Left lobe of liver (tissue), 1 donor: ENCODE data around the gene PPFIBP1. TPM values are rescaled to one million over a fixed set of nuclear protein-coding genes. Genes with fewer than 3 reads are reported as not detected.

Experiments
- total RNA-seq: library from RNA; stranded (reverse); gene quantifications from one replicate; pipeline ENCODE4 v1.2.1, GENCODE V29; 2021
- donor health status: DM: no; HTN: yes; CAD: no.

PPFIBP1 gene
- total RNA-seq, 1 donor from 2014 or later = 34.9 TPM

Other genes starting within 250 kb of the PPFIBP1 start
- gene BMAL2, start 191.4 kb upstream of the PPFIBP1 start, total RNA-seq = 2.6 TPM
- not detected for gene SMCO2, start 77.5 kb upstream of the PPFIBP1 start, total RNA-seq
- gene REP15, start 172.2 kb downstream of the PPFIBP1 start, total RNA-seq = 1.0 TPM
- gene MRPS35, start 186.6 kb downstream of the PPFIBP1 start, total RNA-seq = 32.1 TPM